ENCODE data around the gene RAB3IL1. TPM values are rescaled to one million over a fixed set of nuclear protein-coding genes. Genes with fewer than 3 reads are reported as not detected.

Gene RAB3IL1
- total RNA-seq, 2 experiments from 2014 or later = not detected

DNA sequence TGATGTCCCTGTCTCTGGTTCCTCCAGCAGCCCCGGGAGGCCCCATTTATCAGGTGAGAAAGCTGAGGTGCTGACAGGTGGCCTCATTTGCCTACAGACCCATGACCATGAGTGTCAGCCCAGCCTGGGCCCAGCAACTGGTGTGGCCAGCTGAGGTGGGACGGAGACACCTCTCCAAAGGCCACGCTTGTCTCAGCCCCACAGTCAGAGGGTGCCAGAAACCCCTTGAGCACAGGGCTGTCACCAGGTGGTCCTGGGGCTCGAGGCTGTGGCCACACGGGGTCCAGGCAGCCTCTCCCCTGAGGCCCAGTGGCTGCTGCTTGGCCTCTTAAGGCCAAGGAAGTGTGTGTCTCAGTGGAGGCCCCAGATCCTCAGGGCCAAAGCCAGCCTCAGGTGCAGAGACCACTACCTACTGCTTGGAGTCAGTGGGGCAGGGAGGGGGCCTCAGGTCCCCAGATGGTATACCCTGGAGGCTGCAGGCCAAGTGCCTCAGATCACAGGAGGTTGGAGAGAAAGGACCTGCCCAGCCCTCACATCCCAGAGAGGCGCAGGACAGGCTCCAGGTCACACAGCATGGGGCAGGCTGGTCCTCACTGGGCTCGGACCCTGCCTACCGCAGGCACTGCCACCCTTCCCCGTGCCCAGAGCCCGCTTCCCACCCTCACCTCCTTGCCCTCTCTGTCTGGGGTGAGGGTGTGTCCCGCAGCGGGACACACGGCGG is 11.4 kb downstream of the RAB3IL1 start:
- Mint-ChIP-seq H3K4me3 (no peak overlapping the region), H3K4me1 (ENCODE audit: low read depth) (no peaks in the 10 kb centered on the region), H3K27ac (no peak overlapping the region), H3K27me3 (no peaks in the 10 kb centered on the region), H3K36me3 (ENCODE audit: low read depth) (no peaks in the 10 kb centered on the region), H3K9me3 (no peaks in the 10 kb centered on the region)
- no peak for ATAC-seq
- POLR2A ChIA-PET = no interaction called here
- CTCF ChIA-PET = interaction anchor here (2.5 to 11.7 kb wide), 3 partner anchors 8 to 203 kb away, joined by 14 to 352 read pairs (median 45); no protein-coding TSS in a partner anchor
- no peak for DNase-seq
- intact Hi-C loops (cut with micrococcal nuclease) = no loop called here
- TF ChIP-seq, protein P1, sequence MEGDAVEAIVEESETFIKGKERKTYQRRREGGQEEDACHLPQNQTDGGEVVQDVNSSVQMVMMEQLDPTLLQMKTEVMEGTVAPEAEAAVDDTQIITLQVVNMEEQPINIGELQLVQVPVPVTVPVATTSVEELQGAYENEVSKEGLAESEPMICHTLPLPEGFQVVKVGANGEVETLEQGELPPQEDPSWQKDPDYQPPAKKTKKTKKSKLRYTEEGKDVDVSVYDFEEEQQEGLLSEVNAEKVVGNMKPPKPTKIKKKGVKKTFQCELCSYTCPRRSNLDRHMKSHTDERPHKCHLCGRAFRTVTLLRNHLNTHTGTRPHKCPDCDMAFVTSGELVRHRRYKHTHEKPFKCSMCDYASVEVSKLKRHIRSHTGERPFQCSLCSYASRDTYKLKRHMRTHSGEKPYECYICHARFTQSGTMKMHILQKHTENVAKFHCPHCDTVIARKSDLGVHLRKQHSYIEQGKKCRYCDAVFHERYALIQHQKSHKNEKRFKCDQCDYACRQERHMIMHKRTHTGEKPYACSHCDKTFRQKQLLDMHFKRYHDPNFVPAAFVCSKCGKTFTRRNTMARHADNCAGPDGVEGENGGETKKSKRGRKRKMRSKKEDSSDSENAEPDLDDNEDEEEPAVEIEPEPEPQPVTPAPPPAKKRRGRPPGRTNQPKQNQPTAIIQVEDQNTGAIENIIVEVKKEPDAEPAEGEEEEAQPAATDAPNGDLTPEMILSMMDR (IDR thresholded peaks at IDR 0.05) = no peak

DNA sequence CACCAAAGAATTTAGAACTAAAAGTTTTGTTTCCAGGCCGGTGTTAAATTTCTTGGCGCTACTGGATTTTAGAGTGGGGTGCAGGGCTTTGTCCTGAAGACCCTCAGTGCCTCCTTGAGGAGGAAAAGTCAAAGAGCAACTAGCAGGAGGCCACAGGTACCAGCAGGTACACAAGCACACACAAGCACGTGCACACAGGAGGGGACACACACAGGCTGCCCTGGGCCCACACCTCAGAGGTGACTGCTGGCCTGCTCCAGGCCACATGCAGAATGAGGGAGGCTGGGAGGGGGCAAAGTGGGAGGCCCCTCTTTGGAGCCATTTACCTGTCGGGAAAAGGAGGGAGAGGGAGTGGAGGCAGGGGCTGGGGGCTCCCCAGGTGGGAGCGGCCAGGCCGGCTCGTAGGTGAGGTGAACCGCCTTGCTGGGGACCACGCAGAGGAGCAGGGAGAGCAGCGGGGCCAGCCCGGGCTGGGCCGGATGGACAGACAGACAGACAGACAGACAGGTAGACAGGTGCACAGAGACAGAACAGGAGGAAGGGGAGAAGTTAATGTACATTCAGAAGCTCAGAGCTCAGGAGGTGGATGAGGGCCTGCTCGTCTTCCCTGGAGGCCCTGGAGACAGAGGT is 12.2 kb downstream of the RAB3IL1 start:
- intact Hi-C loops (cut with micrococcal nuclease) = no loop called here
- H3K4me3 Mint-ChIP-seq = no peak overlapping the region
- POLR2A ChIA-PET = no interaction called here

DNA sequence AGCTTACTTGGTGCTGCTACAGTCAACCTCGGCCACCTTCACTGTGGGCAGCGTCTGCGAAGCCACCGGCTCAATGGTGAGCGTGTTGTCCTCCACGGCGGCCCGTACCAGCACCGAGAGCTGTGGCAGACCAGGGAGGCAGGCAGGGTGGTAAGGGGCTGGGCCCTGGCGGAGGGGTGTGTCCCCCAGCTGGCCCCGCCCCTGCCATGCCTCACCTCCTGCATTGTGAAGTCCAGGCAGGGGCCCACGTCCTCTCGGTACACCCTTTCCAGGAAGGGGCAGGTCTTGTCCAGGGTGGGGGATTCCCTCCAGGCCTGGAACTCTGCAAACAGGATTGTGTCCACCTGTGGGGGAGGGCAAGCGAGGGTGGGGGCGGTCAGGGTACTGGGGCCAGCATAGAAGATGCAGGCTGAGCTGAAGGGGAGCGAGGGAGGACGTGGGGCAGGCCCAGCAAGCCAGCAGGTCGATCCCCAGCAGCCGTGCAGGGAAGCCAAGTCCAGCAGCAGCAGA is 12.8 kb downstream of the RAB3IL1 start:
- Mint-ChIP-seq H3K27me3 (no peaks in the 10 kb centered on the region), H3K4me3 (no peak overlapping the region), H3K36me3 (ENCODE audit: low read depth) (no peaks in the 10 kb centered on the region), H3K9me3 (no peaks in the 10 kb centered on the region), H3K27ac (no peak overlapping the region), H3K4me1 (ENCODE audit: low read depth) (no peaks in the 10 kb centered on the region)
- CTCF ChIA-PET = interaction anchor here (0.7 to 11.7 kb wide), 6 partner anchors 9 to 204 kb away, joined by 3 to 352 read pairs (median 9); partner anchors contain the start of gene BEST1
- intact Hi-C loops (cut with micrococcal nuclease) = no loop called here
- TF ChIP-seq, protein P1 (IDR thresholded peaks at IDR 0.05) = no peak
- ATAC-seq (peak; percentile 78), DNase-seq (peak; percentile 31)
- POLR2A ChIA-PET = no interaction called here

More for the DNA sequence above, 12.2 kb downstream of the RAB3IL1 start:
- no peaks in the 10 kb centered on the region for H3K36me3 Mint-ChIP-seq (ENCODE audit: low read depth)
- CTCF ChIA-PET = interaction anchor here (0.6 to 11.7 kb wide), 5 partner anchors 35 to 203 kb away, joined by 3 to 352 read pairs (median 14); partner anchors contain the start of gene BEST1
- DNase-seq (no peak), ATAC-seq (no peak)
- no peaks in the 10 kb centered on the region for H3K4me1 Mint-ChIP-seq (ENCODE audit: low read depth)
- H3K9me3 Mint-ChIP-seq = no peaks in the 10 kb centered on the region
- H3K27me3 Mint-ChIP-seq = no peaks in the 10 kb centered on the region
- TF ChIP-seq, protein P1 (IDR thresholded peaks at IDR 0.05) = no peak
- H3K27ac Mint-ChIP-seq = no peak overlapping the region

DNA sequence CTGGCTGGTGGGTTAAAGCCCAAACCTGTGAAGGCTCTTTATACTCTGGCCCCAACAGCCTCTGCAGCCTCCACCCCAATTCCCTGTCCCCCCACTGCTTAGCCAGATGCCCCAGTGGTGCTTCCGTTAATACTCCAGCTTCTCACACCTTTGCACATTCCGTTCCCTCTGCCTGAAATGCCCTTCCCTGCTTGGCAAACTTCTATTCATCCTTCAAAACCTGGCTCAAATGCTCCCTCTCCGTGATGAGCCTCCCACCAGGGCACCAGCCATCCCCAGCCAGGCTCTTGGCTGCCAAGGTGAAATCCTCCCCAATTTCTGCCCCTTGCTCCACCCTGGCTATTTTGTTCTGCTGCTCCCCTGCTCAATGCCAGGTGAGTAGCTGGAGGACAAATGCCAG is 13.5 kb downstream of the RAB3IL1 start:
- CTCF ChIA-PET = interaction anchor here (1.5 to 11.7 kb wide), 4 partner anchors 10 to 205 kb away, joined by 4 to 352 read pairs (median 114); partner anchors contain the start of gene BEST1
- Mint-ChIP-seq H3K27me3 (no peaks in the 10 kb centered on the region), H3K27ac (no peak overlapping the region), H3K36me3 (ENCODE audit: low read depth) (no peaks in the 10 kb centered on the region), H3K9me3 (no peaks in the 10 kb centered on the region), H3K4me3 (no peak overlapping the region), H3K4me1 (ENCODE audit: low read depth) (peaks cover 6% of the 10 kb centered on the region)
- TF ChIP-seq, protein P1 (IDR thresholded peaks at IDR 0.05) = no peak
- POLR2A ChIA-PET = no interaction called here
- intact Hi-C loops (cut with micrococcal nuclease) = no loop called here
- no peak for ATAC-seq
- no peak for DNase-seq

DNA sequence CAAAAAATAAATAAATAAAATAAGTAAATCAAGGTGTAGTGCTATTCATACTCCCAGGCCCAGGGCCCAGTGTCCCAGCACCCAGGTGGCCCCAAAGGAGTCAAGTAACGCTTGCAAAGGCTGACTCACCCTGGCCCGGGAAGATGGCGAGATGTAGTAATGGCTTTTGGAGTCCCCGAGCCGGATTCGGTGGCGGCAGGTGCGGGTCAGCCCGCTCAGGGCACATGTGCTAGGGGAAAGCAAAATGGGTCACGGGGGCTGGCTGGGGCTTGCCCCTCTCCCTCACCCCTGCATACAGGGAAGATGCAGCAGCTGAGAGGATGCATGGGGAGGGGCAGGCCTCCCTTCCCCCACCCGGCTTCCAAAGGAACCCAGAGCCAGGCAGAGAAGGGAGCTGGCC is 15.1 kb downstream of the RAB3IL1 start:
- DNase-seq (no peak), ATAC-seq (no peak)
- TF ChIP-seq, protein P1 (IDR thresholded peaks at IDR 0.05) = no peak
- H3K4me3 Mint-ChIP-seq = no peak overlapping the region
- ChIA-PET POLR2A (no interaction called here), CTCF (interaction anchor here (0.6 to 11.7 kb wide), 6 partner anchors 36 to 408 kb away, joined by 3 to 352 read pairs (median 3); partner anchors contain the start of gene BEST1)
- no peaks in the 10 kb centered on the region for H3K27me3 Mint-ChIP-seq
- no peak overlapping the region for H3K27ac Mint-ChIP-seq
- H3K9me3 Mint-ChIP-seq = no peaks in the 10 kb centered on the region
- peaks cover 6% of the 10 kb centered on the region for H3K4me1 Mint-ChIP-seq (ENCODE audit: low read depth)
- H3K36me3 Mint-ChIP-seq (ENCODE audit: low read depth) = no peaks in the 10 kb centered on the region
- intact Hi-C loops (cut with micrococcal nuclease) = no loop called here
